GM21360 (cell line): ENCODE measurements around the gene FRMD1.

Experiments used
- ATAC-seq: cut with Tn5 transposase; IDR thresholded peaks from one replicate; pipeline ENCODE4 v1.9.1; 2021; ENCODE audit warnings: mild to moderate bottlenecking, moderate library complexity; ENCODE audit not compliant: unreplicated experiment

FRMD1 gene

DNA sequence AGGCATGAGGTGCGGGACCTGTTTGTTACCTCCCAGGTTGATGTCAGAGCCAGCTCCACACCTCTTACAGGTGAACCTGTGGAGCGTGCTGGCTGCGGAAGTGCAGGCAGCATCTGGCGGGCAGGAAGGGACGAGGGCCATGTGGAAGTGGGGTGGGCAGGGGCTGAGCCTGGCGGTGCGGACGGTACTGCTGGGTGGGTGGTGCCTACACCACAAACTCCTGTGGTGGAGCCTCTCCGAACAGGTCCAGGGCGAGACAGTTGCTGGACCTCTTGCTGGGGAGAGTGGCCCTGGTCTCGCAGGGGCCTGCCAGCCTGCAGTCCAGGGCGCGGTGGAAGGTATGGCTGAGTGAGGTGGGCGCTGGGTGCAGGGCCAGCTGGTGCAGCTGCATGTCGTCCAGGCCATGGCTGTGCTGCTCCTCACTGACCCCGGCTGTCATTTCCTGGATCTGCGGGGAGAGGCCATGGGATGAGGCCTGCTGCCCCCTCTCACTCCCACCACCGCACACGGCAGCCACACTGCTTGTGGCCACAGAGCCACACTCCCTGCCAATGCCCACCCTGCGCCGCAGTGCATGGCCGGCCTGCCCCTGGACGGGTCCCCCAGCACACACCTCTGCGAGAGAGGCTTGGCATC is 22.0 kb downstream of the FRMD1 start:
- ATAC-seq: no peak

DNA sequence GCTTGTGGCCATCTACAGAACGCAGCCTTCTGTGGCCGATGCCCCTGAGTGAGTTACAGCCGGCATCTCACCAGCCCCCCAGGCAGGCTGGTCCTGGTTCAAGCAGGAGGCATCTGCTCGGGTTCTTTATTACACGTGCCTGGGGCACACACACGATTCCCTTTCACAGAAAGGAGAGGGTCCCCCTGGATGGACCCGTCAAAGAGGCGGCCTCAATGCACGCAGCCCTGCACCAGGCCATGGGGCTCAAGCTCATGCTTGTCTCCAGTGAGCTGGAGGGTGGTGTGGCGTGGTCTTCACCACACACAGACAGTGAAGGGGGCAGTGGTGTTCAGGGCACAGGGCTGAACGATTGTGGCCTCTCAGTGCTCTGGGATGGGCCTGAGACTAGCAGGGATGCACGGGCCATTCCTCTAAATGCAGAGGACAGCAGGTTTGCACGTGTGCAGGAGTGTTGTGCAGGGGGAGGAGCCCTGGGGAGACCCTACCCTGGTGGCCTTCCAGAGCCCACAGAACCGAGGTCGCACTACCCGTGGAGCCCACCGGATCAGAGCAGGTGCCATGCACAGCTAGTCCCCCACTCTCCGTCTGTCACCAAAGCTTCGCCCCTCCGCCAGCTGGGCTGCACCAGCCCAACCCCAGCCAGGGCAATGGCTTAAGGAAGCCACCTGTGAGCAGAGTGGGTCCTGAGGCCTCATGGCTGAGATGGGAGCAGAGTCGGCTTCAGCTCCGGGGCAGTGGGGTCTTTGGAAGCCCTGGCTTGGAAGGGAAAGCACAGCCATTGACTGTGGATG is 23.1 kb downstream of the FRMD1 start:
- no peak for ATAC-seq

GRCh38 chr6:168054765-168055560 is 24.0 kb downstream of the FRMD1 start:
- no peak for ATAC-seq

- no peak for ATAC-seq
Observed at GRCh38 chr6:168053957-168054471, 25.0 kb downstream of the FRMD1 start.

- no peak for ATAC-seq
Observed at GRCh38 chr6:168053086-168053956, 25.7 kb downstream of the FRMD1 start.

DNA sequence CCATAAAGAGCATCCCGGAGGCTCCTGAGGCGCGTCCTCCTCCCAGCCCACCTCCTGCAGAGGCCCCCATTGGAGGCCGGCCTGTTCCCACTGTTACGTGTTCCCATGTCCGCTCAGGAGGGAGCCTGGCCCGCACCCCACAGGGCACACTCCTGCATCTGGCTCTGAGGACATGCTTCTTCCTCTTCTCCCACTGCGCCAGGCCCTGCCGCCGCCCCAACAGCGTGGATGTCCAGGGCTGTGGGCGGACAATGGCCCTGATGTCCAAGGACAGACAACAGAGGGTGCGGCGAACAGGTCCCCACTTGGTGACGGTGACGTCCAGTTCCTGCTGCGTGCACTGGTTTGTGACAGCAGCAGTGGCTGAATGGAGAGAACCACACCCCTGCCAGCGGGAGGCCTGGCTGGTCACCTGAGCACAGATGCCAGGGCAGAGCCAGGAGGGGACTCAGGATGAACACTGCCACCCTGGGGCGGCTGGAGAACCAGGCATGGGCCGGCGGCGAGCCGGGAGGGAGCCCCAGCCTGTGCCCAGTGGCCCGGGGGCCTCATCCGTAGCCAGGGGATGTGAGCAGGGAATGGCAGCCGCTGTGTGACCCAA is 26.6 kb downstream of the FRMD1 start:
- no peak for ATAC-seq

DNA sequence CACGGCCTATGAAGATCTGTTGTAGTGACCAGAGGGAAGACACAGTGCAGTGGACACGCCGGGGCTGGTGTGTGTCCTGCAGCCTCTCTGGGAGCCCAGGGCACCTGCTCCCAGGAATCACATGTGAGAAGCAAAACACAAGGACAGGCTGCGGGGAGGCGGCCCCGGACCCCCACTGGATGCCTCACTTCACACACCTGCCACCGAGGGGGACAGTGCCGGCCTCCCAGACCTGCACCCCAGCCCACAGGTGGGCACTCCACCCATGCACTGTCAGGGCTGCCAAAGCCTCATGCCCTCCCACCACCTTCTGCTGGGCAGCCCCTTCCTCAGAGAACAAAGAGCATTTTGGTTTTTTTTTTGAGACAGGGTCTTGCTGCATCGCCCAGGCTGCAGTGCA is 27.4 kb downstream of the FRMD1 start:
- ATAC-seq: no peak

GRCh38 chr6:168050881-168051586 is 28.0 kb downstream of the FRMD1 start:
- no peak for ATAC-seq

DNA sequence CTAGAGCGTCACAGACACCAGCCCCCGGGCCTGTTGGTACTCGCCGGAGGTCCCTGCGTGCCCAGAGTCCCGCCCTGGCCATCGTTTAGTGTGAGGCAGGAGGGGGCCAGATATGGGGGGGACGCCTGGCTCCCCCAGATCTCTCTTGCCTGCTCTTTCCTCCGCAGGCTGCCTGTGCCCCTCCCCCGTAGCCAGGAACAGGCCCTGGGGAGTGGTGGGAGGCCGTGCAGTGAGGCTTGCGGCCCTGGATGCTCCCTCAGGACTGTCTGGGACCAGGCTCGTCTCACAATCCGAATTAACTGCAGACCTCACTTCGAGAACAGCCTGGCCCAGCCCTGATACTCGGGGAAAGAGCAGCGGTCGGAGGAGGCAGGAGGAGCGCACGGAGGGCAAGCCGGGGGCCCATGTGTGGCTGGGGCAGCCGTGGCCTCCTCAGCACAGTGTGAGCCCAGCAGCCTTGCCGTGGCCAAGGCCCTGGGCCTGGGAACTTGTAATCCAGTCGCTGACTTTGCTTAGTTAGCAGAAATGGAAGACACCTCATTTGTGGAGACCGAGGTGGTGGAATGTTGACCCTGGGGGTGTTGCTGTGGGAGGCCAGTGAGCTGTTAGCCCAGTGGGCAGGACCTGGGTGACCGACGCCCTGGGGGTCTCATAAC is 28.7 kb downstream of the FRMD1 start:
- ATAC-seq: no peak

DNA sequence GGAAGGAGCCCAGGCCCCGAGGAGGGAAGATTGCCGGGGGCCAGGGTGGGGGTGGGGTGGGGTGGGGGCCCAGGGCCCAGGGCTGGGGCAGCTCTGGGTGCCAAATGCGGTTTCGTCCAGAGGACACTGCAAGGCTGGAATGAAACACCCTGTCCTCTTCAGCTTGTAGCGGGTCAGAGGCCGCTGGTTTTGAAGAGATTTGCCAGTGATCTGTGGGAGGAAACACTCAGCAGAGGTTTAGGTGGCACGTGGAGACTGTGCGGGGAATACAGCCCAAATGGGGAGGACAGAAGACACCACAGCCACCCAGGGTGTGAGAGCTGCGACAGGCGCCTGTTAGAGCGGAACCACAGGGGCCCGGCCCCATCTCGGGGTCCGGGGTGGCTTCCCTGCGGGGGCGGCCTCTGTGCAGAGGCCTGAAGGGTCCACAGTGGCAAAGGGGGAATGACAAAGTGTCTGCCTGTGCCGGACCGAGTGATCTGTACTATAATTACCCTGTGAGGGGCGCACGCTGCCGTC is 29.2 kb downstream of the FRMD1 start:
- no peak for ATAC-seq

GRCh38 chr6:168049277-168049676 is 29.7 kb downstream of the FRMD1 start:
- no peak for ATAC-seq

DNA sequence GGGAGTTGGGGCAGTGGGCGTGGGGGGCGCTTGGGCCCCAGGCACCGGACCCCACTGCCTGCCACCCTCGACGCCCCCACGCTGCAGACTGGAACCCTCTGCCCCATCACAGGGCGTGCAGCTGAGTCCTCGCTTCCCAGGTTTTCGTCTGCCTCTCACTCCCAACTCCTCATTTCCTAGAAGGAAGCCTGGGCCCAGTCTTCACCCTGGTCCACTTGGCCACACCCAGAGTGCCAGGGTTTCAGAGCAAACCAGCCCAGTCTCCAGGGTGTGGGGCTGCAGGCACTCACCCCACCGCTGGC is 30.3 kb downstream of the FRMD1 start:
- no peak for ATAC-seq

DNA sequence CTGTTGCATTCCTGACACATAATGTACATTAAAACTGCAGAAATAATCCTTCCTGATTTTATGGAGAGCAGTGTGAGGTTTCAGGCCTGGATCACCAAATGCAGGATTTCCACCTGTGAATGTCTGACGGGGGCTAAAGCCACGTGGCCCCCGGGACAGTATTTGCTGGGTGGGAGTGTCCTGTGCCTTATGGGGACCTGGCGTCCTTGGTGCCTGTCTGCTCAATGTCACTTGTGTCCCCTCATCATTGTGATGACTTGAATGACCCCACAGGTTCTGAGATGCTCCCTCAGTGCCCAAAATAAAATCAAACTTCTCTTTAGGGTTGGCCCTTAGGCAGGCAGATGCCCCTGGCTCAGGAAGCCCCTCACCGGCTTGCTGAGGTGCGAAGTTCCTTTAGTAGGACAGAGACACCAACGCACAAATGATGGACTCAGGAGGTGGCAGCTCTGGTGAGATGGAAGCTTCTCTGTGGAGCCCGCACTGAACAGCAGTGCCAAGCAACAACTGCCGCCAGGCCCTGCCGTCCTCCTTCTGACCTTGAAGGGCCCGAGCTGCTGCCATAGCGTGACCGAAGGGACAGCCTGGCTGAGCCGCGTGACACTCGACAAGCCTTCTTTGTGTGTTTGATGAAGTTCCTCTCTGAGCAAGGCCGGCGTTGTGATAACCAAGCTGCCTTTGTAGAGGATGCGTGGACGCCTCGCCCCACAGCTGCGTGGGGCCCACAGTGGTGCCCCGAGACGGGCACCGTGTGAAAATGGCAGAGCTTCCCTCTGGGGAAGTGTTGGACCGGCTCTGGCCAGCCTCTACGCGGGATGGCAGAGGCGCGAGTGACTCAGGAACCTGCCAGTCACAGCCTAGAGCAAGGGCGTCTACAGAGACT is 30.9 kb downstream of the FRMD1 start:
- no peak for ATAC-seq

- no peak for ATAC-seq
Observed at GRCh38 chr6:168046696-168047095, 32.3 kb downstream of the FRMD1 start.

- ATAC-seq: no peak
Observed at GRCh38 chr6:168045706-168046620, 33.0 kb downstream of the FRMD1 start.

- ATAC-seq: no peak
Observed at GRCh38 chr6:168045141-168045691, 33.8 kb downstream of the FRMD1 start.
